SK-N-SH (cell line): Measurements from ENCODE around the gene PARD3B. TPM values are rescaled to one million over a fixed set of nuclear protein-coding genes. Genes with fewer than 3 reads are reported as not detected.

Experiments
- CTCF ChIA-PET: fragments of 300-600, 350-600 bp; formaldehyde crosslinking; extraction: SDS; loops from one replicate; lab custom pipeline; 2021; lab: Yijun Ruan, JAX
- POLR2A ChIA-PET: fragments of 350-600 bp; sonication (Branson Sonifier 250); formaldehyde crosslinking; extraction: SDS; loops from one replicate; lab custom pipeline; 2020; ENCODE audit warnings: antibody characterized with exemption, inconsistent platforms; lab: Yijun Ruan, JAX
- DNase-seq: peaks from one replicate; pipeline ENCODE4 v3.0.0; 2012
- H2AFZ ChIP-seq: fragments of 200-600 bp; sonication (generic); 2 replicates; pipeline ENCODE4 v1.8.1; 2016; ENCODE audit warnings: antibody characterized with exemption, mild to moderate bottlenecking, low read depth
- H3F3A ChIP-seq: fragments of 200-600 bp; sonication (generic); replicated peaks from 2 replicates; pipeline ENCODE3; 2016; ENCODE audit warnings: antibody characterized with exemption, mild to moderate bottlenecking; ENCODE audit not compliant: insufficient read depth
- H3K27ac ChIP-seq, 2 experiments: fragments of 200-500 bp in 1 of 2; fragments of 200-600 bp in 1 of 2; sonication (Bioruptor generic) in 1 of 2; sonication (generic), shearing (Covaris generic) in 1 of 2; 2 replicates each; pipeline versions ENCODE4 v1.5.1 to v1.6.1; 2014 to 2016; ENCODE audit warnings: low read depth in 2 of 2, inconsistent platforms in 1 of 2, low read length in 1 of 2, mild to moderate bottlenecking in 1 of 2, mixed read lengths in 1 of 2
- H3K27me3 ChIP-seq: fragments of 200-600 bp; sonication (generic), shearing (Covaris generic); 2 replicates; pipeline ENCODE4 v1.6.1; 2016; ENCODE audit warnings: mixed run types; ENCODE audit not compliant: insufficient read depth
- H3K36me3 ChIP-seq, 2 experiments: fragments of 200-500 bp in 1 of 2; fragments of 200-600 bp in 1 of 2; sonication (Bioruptor generic) in 1 of 2; sonication (generic) in 1 of 2; replicated peaks in 1 of 2; 2 replicates each; pipeline versions ENCODE3 to v1.5.1; 2014 to 2016; ENCODE audit warnings: low read length in 1 of 2, mild to moderate bottlenecking in 1 of 2; ENCODE audit not compliant: insufficient read depth in 2 of 2, control insufficient read depth in 1 of 2
- H3K4me1 ChIP-seq, 2 experiments: fragments of 200-500 bp in 1 of 2; fragments of 200-600 bp in 1 of 2; sonication (Bioruptor generic) in 1 of 2; sonication (generic), shearing (Covaris generic) in 1 of 2; 2 replicates each; pipeline versions ENCODE4 v1.5.1 to v1.6.1; 2014 to 2016; ENCODE audit warnings: low read depth in 1 of 2, low read length in 1 of 2, mixed run types in 1 of 2; ENCODE audit not compliant: insufficient read depth in 2 of 2, control insufficient read depth in 1 of 2
- H3K4me2 ChIP-seq: fragments of 200-600 bp; sonication (generic), shearing (Covaris generic); 2 replicates; pipeline ENCODE4 v1.6.1; 2017; ENCODE audit warnings: mixed run types
- H3K4me3 ChIP-seq, 2 experiments: fragments of 200-500 bp in 1 of 2; fragments of 200-600 bp in 1 of 2; sonication (Bioruptor generic) in 1 of 2; sonication (generic), shearing (Covaris generic) in 1 of 2; 2 replicates each; pipeline versions ENCODE4 v1.5.1 to v1.8.1; 2014 to 2016; ENCODE audit warnings: low read depth in 2 of 2, inconsistent platforms in 1 of 2, low read length in 1 of 2, mild to moderate bottlenecking in 1 of 2, mixed read lengths in 1 of 2, moderate library complexity in 1 of 2
- H3K79me2 ChIP-seq: fragments of 200-600 bp; sonication (generic); 2 replicates; pipeline ENCODE4 v1.8.1; 2017; ENCODE audit warnings: mild to moderate bottlenecking; ENCODE audit not compliant: insufficient read depth
- H3K9ac ChIP-seq: fragments of 200-600 bp; sonication (generic); 2 replicates; pipeline ENCODE4 v1.6.1; 2017; ENCODE audit warnings: mixed run types
- H3K9me2 ChIP-seq: fragments of 200-600 bp; sonication (generic); 2 replicates; pipeline ENCODE4 v1.6.1; 2017; ENCODE audit warnings: mixed run types
- H3K9me3 ChIP-seq: fragments of 200-600 bp; sonication (generic); 2 replicates; pipeline ENCODE4 v1.6.1; 2017; ENCODE audit warnings: mixed run types, mild to moderate bottlenecking, moderate library complexity
- H4K20me1 ChIP-seq: fragments of 200-600 bp; sonication (generic); 2 replicates; pipeline ENCODE4 v1.6.1; 2017; ENCODE audit warnings: mild to moderate bottlenecking, mixed run types; ENCODE audit not compliant: insufficient read depth
- CHD2 ChIP-seq: fragments of 150-350 bp; IDR thresholded peaks from 2 replicates; pipeline ENCODE4 v1.6.1; 2018; ENCODE audit warnings: low read length; ENCODE audit not compliant: partially characterized antibody
- CTCF ChIP-seq: fragments of 200-600 bp; sonication (generic); IDR thresholded peaks from 2 replicates; pipeline ENCODE4 v1.6.1; 2017; ENCODE audit warnings: antibody characterized with exemption, mild to moderate bottlenecking, moderate library complexity
- EP300 ChIP-seq, 2 experiments: IDR thresholded peaks; 2 replicates each; pipeline versions ENCODE4 v1.4.0 to v1.6.1; 2012; ENCODE audit warnings: borderline replicate concordance in 1 of 2, low read depth in 1 of 2, low read length in 1 of 2
- FOXJ3 ChIP-seq: sonication (generic); formaldehyde crosslinking; IDR thresholded peaks from 2 replicates; pipeline ENCODE4 v1.5.1; 2020; ENCODE audit warnings: mild to moderate bottlenecking, missing genetic modification reagents
- IRF3 ChIP-seq: fragments of 150-350 bp; IDR thresholded peaks from 2 replicates; pipeline ENCODE4 v1.6.1; 2016; ENCODE audit warnings: mild to moderate bottlenecking, low read depth, low read length
- JUND ChIP-seq: IDR thresholded peaks from 2 replicates; pipeline ENCODE4 v1.4.0; 2012
- MAX ChIP-seq: IDR thresholded peaks from 2 replicates; pipeline ENCODE4 v1.4.0; 2012; ENCODE audit warnings: low read depth
- MEF2A ChIP-seq: IDR thresholded peaks from 2 replicates; pipeline ENCODE4 v1.4.0; 2012; ENCODE audit warnings: low read depth, borderline replicate concordance
- NFIC ChIP-seq: IDR thresholded peaks from 2 replicates; pipeline ENCODE4 v1.4.0; 2012; ENCODE audit warnings: borderline replicate concordance
- PBX3 ChIP-seq: IDR thresholded peaks from 2 replicates; pipeline ENCODE4; 2012
- POLR2AphosphoS5 ChIP-seq: IDR thresholded peaks from 2 replicates; pipeline ENCODE4 v1.6.1; 2012; ENCODE audit warnings: low read depth, low read length
- RAD21 ChIP-seq: IDR thresholded peaks from 2 replicates; pipeline ENCODE4 v1.6.1; 2012; ENCODE audit warnings: mild to moderate bottlenecking, low read length
- RCOR1 ChIP-seq: fragments of 150-350 bp; IDR thresholded peaks from 2 replicates; pipeline ENCODE4 v1.6.1; 2017; ENCODE audit warnings: antibody characterized with exemption, low read length
- REST ChIP-seq: IDR thresholded peaks from 2 replicates; pipeline ENCODE4 v1.6.1; 2012; ENCODE audit warnings: mild to moderate bottlenecking, low read depth, low read length, moderate library complexity
- RXRA ChIP-seq: IDR thresholded peaks from 2 replicates; pipeline ENCODE4 v1.4.0; 2012; ENCODE audit warnings: low read depth, mild to moderate bottlenecking, borderline replicate concordance
- SIN3A ChIP-seq: IDR thresholded peaks from 2 replicates; pipeline ENCODE4 v1.6.1; 2012; ENCODE audit warnings: low read depth, mild to moderate bottlenecking, low read length, moderate library complexity, borderline replicate concordance
- ZBTB33 ChIP-seq: IDR thresholded peaks from 2 replicates; pipeline ENCODE4 v1.4.0; 2012; ENCODE audit warnings: low read depth, borderline replicate concordance
- WGBS: methylation state at CpG from one replicate; pipeline ENCODE4 v1.1.6; 2017; ENCODE audit warnings: low lambda C conversion rate; 5-methylcytosine and 5-hydroxymethylcytosine counted together
- polyA plus RNA-seq, 3 experiments: library from polyadenylated mRNA; depleted of rRNA; stranded (reverse); fragments of >200 nt; gene quantifications; 2 replicates each; pipeline ENCODE4 v1.2.3, GENCODE V29; 2012

PARD3B gene
- polyA plus RNA-seq, 1 of the 3 experiments (the other 2 are of a cell fraction) = 0.87 TPM

GRCh38 chr2:204881655-204882054 lies 336.4 kb downstream of the PARD3B start (continued):
- TF ChIP-seq REST = no peak

- no peak overlapping the region for H3K4me2 ChIP-seq
- no peaks in the 10 kb centered on the region for H3K79me2 ChIP-seq
- no peak overlapping the region for H3K9ac ChIP-seq
- H3K9me2 ChIP-seq = no peaks in the 10 kb centered on the region
- POLR2A ChIA-PET = no interaction called here
- H3K4me3 ChIP-seq = no peak overlapping the region
- no peaks in the 10 kb centered on the region for H3K36me3 ChIP-seq
- no peaks in the 10 kb centered on the region for H4K20me1 ChIP-seq
- H3K27ac ChIP-seq = no peak overlapping the region
- H3F3A ChIP-seq = no peaks in the 10 kb centered on the region
- no peak overlapping the region for H2AFZ ChIP-seq
- no peaks in the 10 kb centered on the region for H3K27me3 ChIP-seq
- peaks cover 0 to 7% of the 10 kb centered on the region in 2 experiments; a peak in 1 of 4 replicates for H3K4me1 ChIP-seq
- no peak for DNase-seq
- CTCF ChIA-PET = interaction anchor here (1.0 to 2.1 kb wide), 5 partner anchors 11 to 794 kb away, joined by 3 to 9 read pairs (median 4); no protein-coding TSS in a partner anchor
- H3K9me3 ChIP-seq = no peaks in the 10 kb centered on the region; the same call in 1 of the 2 replicates
- WGBS = 79% methylated on average over 2 of the region's 2 CpGs
- TF ChIP-seq REST = no peak
- TF ChIP-seq CHD2 = no peak
- TF ChIP-seq ZBTB33 = no peak
- TF ChIP-seq PBX3 = no peak
- TF ChIP-seq MAX = no peak
- no peak for TF ChIP-seq RXRA
- TF ChIP-seq JUND = no peak
- no peak for TF ChIP-seq EP300 (IDR thresholded peaks at IDR 0.05; ENCODE audit: borderline replicate concordance in 1 of 2, low read depth in 1 of 2, low read length in 1 of 2)
- no peak for TF ChIP-seq RCOR1
- no peak for TF ChIP-seq MEF2A
- no peak for TF ChIP-seq SIN3A
- peak; percentile 62 for TF ChIP-seq RAD21
- no peak for TF ChIP-seq POLR2AphosphoS5
- no peak for TF ChIP-seq FOXJ3 (CRISPR knock-in tag)
- peak; percentile 40 for TF ChIP-seq CTCF
- no peak for TF ChIP-seq IRF3
- TF ChIP-seq NFIC = no peak
Measured at GRCh38 chr2:204885747-204886146, 340.5 kb downstream of the PARD3B start.
